ENCODE measurements around the gene PLET1. TPM values are rescaled to one million over a fixed set of nuclear protein-coding genes. Genes with fewer than 3 reads are reported as not detected.
"Not testable (repeated sequence)": the region's sequence is repeated elsewhere in the genome, so short reads cannot be mapped to it uniquely, and the experiment has no call there.

PLET1 gene
- total RNA-seq, 1 donor from 2014 or later = not detected

DNA sequence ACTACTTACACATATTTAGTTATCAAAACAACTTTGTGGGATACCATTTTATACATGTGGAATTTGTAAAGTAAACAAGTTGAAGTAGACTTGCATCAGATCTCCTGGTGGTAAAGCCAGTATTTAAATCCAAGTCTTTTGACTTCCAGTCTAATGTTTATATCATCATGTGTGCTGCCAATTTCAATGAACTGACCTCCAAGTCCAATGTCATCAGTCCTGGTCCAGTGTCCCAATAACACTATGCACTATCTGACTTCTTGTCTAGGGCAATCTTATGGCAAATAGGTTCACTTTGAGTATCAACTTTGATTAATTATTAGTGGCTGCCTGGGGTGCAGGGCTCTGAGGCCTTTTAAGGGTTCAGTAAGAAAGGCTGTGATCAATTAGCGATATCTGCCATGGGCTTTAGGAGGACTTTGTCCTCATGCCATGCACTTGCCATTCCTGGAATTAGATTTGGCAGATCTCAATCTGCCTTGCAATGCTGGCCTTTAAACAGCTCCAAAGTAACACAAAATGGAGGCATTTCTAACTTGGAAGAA is 44.0 kb downstream of the PLET1 start:
- DNase-seq (ENCODE audit: extremely low read depth, low read depth, low spot score) = no peak

DNA sequence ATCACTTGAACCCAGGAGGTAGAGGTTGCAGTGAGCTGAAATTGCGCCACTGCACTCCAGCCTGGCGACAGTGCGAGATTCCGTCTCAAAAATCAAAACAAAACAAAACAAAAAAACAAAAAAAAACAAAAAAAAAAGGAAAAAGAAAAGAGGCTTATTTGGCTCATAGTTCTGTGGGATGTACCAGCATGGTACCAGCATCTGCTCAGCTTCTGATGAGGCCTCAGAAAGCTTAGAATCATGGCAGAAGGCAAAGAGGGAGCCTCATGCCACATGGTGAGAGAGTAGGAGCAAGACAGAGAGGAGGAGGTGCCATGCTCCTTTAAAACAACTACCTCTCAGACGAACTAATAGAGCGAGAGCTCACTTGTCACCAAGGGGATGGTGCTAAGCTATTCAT is 45.0 kb downstream of the PLET1 start:
- DNase-seq (ENCODE audit: extremely low read depth, low read depth, low spot score) = no peak

DNA sequence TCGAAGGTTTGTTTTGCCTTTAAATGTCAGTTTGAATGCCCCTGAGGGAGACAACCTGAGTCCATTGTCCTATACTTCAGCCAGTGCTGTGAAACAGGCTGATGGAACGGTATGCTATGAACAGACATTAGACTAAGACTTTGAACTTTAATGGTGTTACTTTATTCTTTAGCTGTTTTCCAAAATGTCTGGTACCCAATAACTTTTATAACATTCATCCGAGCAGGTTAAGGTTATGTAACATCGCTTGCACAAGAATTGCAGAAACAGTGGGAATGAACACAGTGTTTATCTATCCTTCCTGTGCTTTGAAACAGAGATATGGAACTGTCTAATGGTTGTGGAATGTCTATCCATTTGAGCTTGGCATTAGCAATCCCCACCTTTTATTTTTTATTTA is 46.9 kb downstream of the PLET1 start:
- DNase-seq (ENCODE audit: extremely low read depth, low read depth, low spot score) = no peak

DNA sequence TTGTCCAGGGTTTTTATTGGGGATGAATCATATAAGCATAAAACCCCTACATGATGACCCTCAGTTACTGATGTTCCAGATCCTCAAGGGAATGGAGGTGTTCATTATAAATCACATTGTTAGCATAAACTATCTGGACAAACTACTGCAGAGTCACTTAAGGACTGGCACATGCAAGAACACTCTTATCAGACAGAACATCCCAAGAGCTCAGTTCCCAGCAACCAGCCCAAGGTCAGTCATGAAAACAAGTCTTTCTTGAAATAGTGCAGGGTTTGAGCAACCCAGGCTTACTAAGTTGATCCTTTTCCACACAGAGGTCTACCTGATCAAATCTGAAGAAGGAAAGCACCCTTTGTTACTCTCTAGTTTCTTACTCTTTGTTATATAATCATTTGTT is 48.0 kb downstream of the PLET1 start:
- no peak for DNase-seq (ENCODE audit: extremely low read depth, low read depth, low spot score)

DNA sequence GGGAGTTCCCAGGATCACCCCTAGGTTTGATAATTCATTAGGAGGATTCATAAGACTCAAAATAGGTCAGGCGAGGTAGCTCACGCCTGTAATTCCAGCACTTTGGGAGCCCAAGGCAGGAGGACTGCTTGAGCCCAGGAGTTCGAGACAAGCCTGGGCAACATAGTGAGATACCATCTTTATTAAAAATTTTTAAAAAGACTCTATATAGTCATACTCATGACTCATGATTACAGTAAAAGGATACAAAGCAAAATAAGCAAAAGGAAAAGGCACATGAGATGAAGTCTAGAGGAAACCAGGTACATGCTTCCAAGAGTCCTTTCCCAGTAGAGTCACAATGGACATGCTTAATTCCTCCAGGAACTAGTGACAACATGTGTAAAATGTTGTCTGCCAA is 48.4 kb downstream of the PLET1 start:
- DNase-seq (ENCODE audit: extremely low read depth, low read depth, low spot score) = no peak

DNA sequence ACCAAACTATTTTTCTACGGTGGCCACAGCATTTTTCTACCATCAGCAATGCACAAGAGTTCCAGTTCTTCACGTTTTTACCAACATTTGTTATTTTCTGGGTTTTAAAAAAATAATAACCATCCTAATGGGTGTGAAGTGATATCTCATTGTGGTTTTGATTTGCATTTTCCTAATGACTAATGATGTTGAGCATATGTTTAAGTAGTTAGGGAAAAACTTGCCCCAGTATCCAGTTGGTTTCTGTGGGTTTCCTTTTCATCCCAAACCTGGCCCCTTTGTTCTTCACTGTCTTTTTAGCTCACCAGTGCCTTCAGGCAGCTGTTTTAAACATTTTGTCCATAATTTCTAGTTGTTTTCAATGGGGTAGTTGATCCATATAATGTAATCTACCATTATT is 49.1 kb downstream of the PLET1 start:
- no peak for DNase-seq (ENCODE audit: extremely low read depth, low read depth, low spot score)

DNA sequence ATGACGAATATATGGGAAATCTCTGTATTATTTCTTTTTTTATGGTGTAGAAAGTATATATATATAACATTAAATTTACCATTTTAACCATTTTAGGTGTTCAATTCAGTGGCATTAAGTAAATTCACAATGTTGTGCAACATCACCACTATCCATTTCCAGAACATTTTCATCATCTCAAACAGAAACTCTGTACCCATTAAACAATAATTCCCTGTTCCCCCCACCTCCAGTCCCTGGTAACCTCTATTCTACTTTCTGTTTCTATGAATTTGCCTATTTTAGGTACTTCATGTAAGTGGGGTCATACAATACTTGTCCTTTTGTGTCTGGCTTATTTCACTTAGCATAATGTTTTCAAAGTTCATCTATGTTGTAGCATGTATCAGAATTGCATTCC is 49.8 kb downstream of the PLET1 start:
- DNase-seq (ENCODE audit: extremely low read depth, low read depth, low spot score) = no peak

DNA sequence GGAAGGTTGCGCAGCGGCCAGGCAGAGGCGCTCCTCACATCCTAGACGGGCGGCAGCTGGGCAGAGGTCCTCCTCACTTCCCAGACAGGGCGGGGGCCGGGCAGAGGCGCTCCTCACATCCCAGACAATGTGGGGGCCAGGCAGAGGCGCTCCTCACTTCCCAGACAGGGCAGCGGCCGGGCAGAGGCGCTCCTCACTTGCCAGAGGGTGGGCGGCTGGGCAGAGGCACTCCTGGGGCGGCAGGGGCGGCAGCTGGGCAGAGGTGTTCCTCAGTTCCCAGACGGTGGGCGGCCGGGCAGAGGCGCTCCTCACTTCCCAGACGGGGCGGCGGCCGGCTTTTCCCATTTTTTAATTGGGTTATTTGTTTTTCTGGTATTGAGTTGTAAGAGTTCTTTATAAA is 54.6 kb downstream of the PLET1 start:
- DNase-seq (ENCODE audit: extremely low read depth, low read depth, low spot score) = no peak

DNA sequence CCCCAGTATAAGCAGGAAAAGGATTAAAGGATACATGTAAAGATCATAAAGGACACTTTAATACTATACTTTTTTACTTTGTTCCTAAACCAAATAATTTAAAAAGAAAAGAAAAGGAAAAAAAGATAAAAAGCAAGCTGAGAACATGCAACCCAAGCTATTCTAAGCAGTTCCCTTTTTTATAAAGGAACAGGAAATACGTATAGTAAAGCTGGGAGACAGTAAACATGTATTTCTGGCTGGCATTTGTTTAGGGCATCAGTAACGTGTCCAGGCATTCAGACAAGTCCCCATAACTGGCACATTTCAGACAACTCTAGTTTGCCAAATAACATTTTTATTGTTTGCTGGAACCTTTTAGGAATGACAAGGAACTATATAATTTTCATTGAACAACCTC is 60.4 kb downstream of the PLET1 start:
- no peak for DNase-seq (ENCODE audit: extremely low read depth, low read depth, low spot score)

DNA sequence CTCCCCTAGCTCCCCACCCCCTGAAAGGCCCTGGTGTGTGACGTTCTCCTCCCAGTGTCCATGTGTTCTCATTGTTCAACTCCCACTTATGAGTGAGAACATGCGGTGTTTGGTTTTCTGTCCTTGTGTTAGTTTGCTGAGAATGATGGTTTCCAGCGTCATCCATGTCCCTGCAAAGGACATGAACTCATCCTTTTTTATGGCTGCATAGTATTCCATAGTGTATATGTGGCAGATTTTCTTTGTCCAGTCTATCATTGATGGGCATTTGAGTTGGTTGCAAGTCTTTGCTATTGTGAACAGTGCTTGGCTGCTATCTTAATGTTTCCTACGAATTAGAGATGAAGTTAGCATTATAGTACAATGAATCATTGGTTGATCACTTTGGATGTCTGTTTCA is 61.6 kb downstream of the PLET1 start:
- DNase-seq (ENCODE audit: extremely low read depth, low read depth, low spot score) = not testable (repeated sequence)

Other genes with a start within 250 kb of the PLET1 start
- gene DLAT, start 235.5 kb downstream of the PLET1 start, total RNA-seq = 26.3 and 28.8 TPM in 2 replicates
- gene PIH1D2, start 186.8 kb downstream of the PLET1 start, total RNA-seq = 0.41 and 1.5 TPM in 2 replicates
- 10.5 and 14.4 TPM in 2 replicates for gene NKAPD1, start 186.6 kb downstream of the PLET1 start, total RNA-seq
- gene TIMM8B, start 174.1 kb downstream of the PLET1 start, total RNA-seq = 39.2 and 43.8 TPM in 2 replicates
- gene SDHD, start 174.0 kb downstream of the PLET1 start, total RNA-seq = 63.7 and 76.6 TPM in 2 replicates
- gene IL18, start 96.8 kb downstream of the PLET1 start, total RNA-seq = 0.35 and 2.6 TPM in 2 replicates
- gene TEX12, start 93.5 kb downstream of the PLET1 start, total RNA-seq = 0.23 TPM in 1 of 2 replicates, not detected in the other
- gene BCO2, start 85.3 kb downstream of the PLET1 start, total RNA-seq = 1.3 and 1.9 TPM in 2 replicates
- 20.6 and 24.5 TPM in 2 replicates for gene PTS, start 34.4 kb downstream of the PLET1 start, total RNA-seq